ENCODE measurements around the gene TXNRD2.
A peak's percentile ranks its signal among the peaks of the same experiment; 100 is the strongest.
"Not testable (repeated sequence)": the region's sequence is repeated elsewhere in the genome, so short reads cannot be mapped to it uniquely, and the experiment has no call there.

TXNRD2 gene

GRCh38 chr22:19943082-19944026 lies 1.7 kb upstream of the TXNRD2 start:
- peak; percentile 84 to 88 for DNase-seq

GRCh38 chr22:19942157-19943081 lies 801 bp upstream of the TXNRD2 start:
- peak; percentile 84 to 89 for DNase-seq

- DNase-seq, result peak; percentile 24 to 27
These were observed 868 bp downstream of the TXNRD2 start for GRCh38 chr22:19940536-19941364.

- no peak for DNase-seq
These were observed 3.8 kb downstream of the TXNRD2 start for GRCh38 chr22:19937616-19938473.

GRCh38 chr22:19936513-19936912 lies 5.1 kb downstream of the TXNRD2 start:
- DNase-seq, result no peak

GRCh38 chr22:19935123-19935718 lies 6.4 kb downstream of the TXNRD2 start:
- DNase-seq, result not testable (repeated sequence)

- no peak for DNase-seq
These were observed 8.0 kb downstream of the TXNRD2 start for GRCh38 chr22:19933341-19934241.

GRCh38 chr22:19932367-19933206 lies 9.0 kb downstream of the TXNRD2 start:
- DNase-seq, result no peak

GRCh38 chr22:19931514-19931913 lies 10.1 kb downstream of the TXNRD2 start:
- no peak for DNase-seq

GRCh38 chr22:19930551-19931486 lies 10.8 kb downstream of the TXNRD2 start:
- no peak for DNase-seq

GRCh38 chr22:19929586-19930550 lies 11.8 kb downstream of the TXNRD2 start:
- no peak for DNase-seq

- no peak for DNase-seq
These were observed 13.4 kb downstream of the TXNRD2 start for GRCh38 chr22:19928207-19928606.

GRCh38 chr22:19927696-19928095 lies 13.9 kb downstream of the TXNRD2 start:
- no peak for DNase-seq

GRCh38 chr22:19926028-19926427 lies 15.6 kb downstream of the TXNRD2 start:
- not testable (repeated sequence) for DNase-seq

GRCh38 chr22:19923914-19924513 lies 17.6 kb downstream of the TXNRD2 start:
- no peak for DNase-seq

GRCh38 chr22:19921544-19922081 lies 20.0 kb downstream of the TXNRD2 start:
- DNase-seq, result no peak

All from Kasumi-1 (cell line).